Activated B cell treated with CpG ODN at 0.5 μM for 24 hours (primary cell): Measurements from ENCODE around the gene HHATL. TPM values are rescaled to one million over a fixed set of nuclear protein-coding genes. Genes with fewer than 3 reads are reported as not detected.

Experiments used
- ATAC-seq: fragments of 200-7000 bp; cut with Tn5 transposase; one replicate; pipeline ENCODE4 v1.10.0; 2021; ENCODE audit warnings: low read depth, mild to moderate bottlenecking, moderate library complexity
- CTCF ChIA-PET: fragments of 350-600 bp; sonication (Branson Sonifier 250); formaldehyde crosslinking; loops from one replicate; lab custom pipeline; 2021; ENCODE audit warnings: antibody characterized with exemption; lab: Charles Lee
- POLR2A ChIA-PET: fragments of 350-600 bp; sonication (Branson Sonifier 250); formaldehyde crosslinking; loops from one replicate; lab custom pipeline; 2021; ENCODE audit warnings: antibody characterized with exemption; lab: Charles Lee
- DNase-seq: peaks from one replicate; pipeline ENCODE4 v3.0.0; 2022
- H3K27ac Mint-ChIP-seq: one replicate; pipeline ENCODE4 v1.8.0; 2020; ENCODE audit warnings: mixed read lengths
- H3K27me3 Mint-ChIP-seq: one replicate; pipeline ENCODE4 v1.8.0; 2021; ENCODE audit warnings: mixed read lengths
- H3K36me3 Mint-ChIP-seq: one replicate; pipeline ENCODE4 v1.8.0; 2021; ENCODE audit warnings: low read depth, mixed read lengths
- H3K4me1 Mint-ChIP-seq: one replicate; pipeline ENCODE4 v1.8.0; 2021; ENCODE audit warnings: mixed read lengths
- H3K4me3 Mint-ChIP-seq: one replicate; pipeline ENCODE4 v1.8.0; 2020; ENCODE audit warnings: mild to moderate bottlenecking, mixed read lengths
- H3K9me3 Mint-ChIP-seq: one replicate; pipeline ENCODE4 v1.8.0; 2020; ENCODE audit warnings: mixed read lengths
- CTCF ChIP-seq: fragments of 200-600 bp; IDR thresholded peaks from one replicate; pipeline ENCODE4 v1.8.0; 2022; ENCODE audit warnings: antibody characterized with exemption, mild to moderate bottlenecking
- intact Hi-C: fragments of 100-400 bp; cut with micrococcal nuclease; formaldehyde crosslinking; loops from one replicate; pipeline ENCODE4 v1.15.1; 2024
- total RNA-seq: library from RNA; stranded (reverse); gene quantifications from 2 replicates; pipeline ENCODE4 v1.2.3, GENCODE V29; 2022

HHATL gene
- total RNA-seq, 1 donor from 2014 or later: not detected

- CTCF ChIA-PET: no interaction called here
- no peak overlapping the region for H3K27ac Mint-ChIP-seq
- ATAC-seq: no peak
Measured at GRCh38 chr3:42660898-42661297, 41.7 kb downstream of the HHATL start.

GRCh38 chr3:42660131-42660715, 42.4 kb downstream of the HHATL start:
- ChIA-PET POLR2A (no interaction called here), CTCF (no interaction called here)
- no peak overlapping the region for H3K27ac Mint-ChIP-seq
- DNase-seq (no peak), ATAC-seq (no peak)
- H3K27me3 Mint-ChIP-seq: no peaks in the 10 kb centered on the region
- TF ChIP-seq CTCF: no peak
- intact Hi-C loops: loop anchor here (5.0 kb wide), 1 partner anchor 82 kb away; no protein-coding TSS in a partner anchor
- H3K4me3 Mint-ChIP-seq: no peak overlapping the region
- H3K9me3 Mint-ChIP-seq: no peaks in the 10 kb centered on the region
- peaks cover 10% of the 10 kb centered on the region for H3K4me1 Mint-ChIP-seq
- H3K36me3 Mint-ChIP-seq: no peaks in the 10 kb centered on the region

More at GRCh38 chr3:42660898-42661297, 41.7 kb downstream of the HHATL start:
- H3K27me3 Mint-ChIP-seq: no peaks in the 10 kb centered on the region
- no peak overlapping the region for H3K4me3 Mint-ChIP-seq
- TF ChIP-seq CTCF: no peak
- no peaks in the 10 kb centered on the region for H3K9me3 Mint-ChIP-seq
- no peak for DNase-seq
- intact Hi-C loops: loop anchor here (5.0 kb wide), 1 partner anchor 81 kb away; no protein-coding TSS in a partner anchor
- peaks cover 10% of the 10 kb centered on the region for H3K4me1 Mint-ChIP-seq
- POLR2A ChIA-PET: interaction anchor here (1.2 kb wide), 1 partner anchor 8 kb away, joined by 3 read pairs; no protein-coding TSS in a partner anchor
- no peaks in the 10 kb centered on the region for H3K36me3 Mint-ChIP-seq

GRCh38 chr3:42659451-42660130, 43.0 kb downstream of the HHATL start:
- CTCF ChIA-PET: no interaction called here
- Mint-ChIP-seq H3K27ac (no peak overlapping the region), H3K4me3 (no peak overlapping the region), H3K36me3 (no peaks in the 10 kb centered on the region), H3K9me3 (no peaks in the 10 kb centered on the region), H3K27me3 (no peaks in the 10 kb centered on the region), H3K4me1 (peaks cover 10% of the 10 kb centered on the region)
- ATAC-seq: no peak
- no peak for DNase-seq
- POLR2A ChIA-PET: no interaction called here
- intact Hi-C loops: loop anchor here (5.0 kb wide), 1 partner anchor 83 kb away; no protein-coding TSS in a partner anchor
- TF ChIP-seq CTCF: no peak

- TF ChIP-seq CTCF: no peak
- CTCF ChIA-PET: no interaction called here
- Mint-ChIP-seq H3K4me3 (no peak overlapping the region), H3K4me1 (peaks cover 9% of the 10 kb centered on the region), H3K36me3 (no peaks in the 10 kb centered on the region), H3K27ac (no peak overlapping the region), H3K9me3 (no peaks in the 10 kb centered on the region), H3K27me3 (no peaks in the 10 kb centered on the region)
- no peak for ATAC-seq
- POLR2A ChIA-PET: no interaction called here
- no peak for DNase-seq
- intact Hi-C loops: no loop called here
Measured at GRCh38 chr3:42658771-42659390, 43.7 kb downstream of the HHATL start.
